Upper lobe of right lung (tissue), 1 donor: ENCODE measurements around the gene TM9SF3. TPM values are rescaled to one million over a fixed set of nuclear protein-coding genes. Genes with fewer than 3 reads are reported as not detected.

Source experiments
- ATAC-seq: fragments of 200-7000 bp; cut with Tn5 transposase; one replicate; pipeline ENCODE4 v1.9.1; 2020; ENCODE audit warnings: mild to moderate bottlenecking, moderate library complexity
- DNase-seq: peaks from one replicate; pipeline ENCODE4 v3.0.0-alpha.2; 2020
- H3K27ac ChIP-seq: fragments of 200-600 bp; one replicate; pipeline ENCODE4 v1.8.0; 2022
- H3K27me3 ChIP-seq: fragments of 200-600 bp; one replicate; pipeline ENCODE4 v1.8.0; 2022; ENCODE audit warnings: mild to moderate bottlenecking
- H3K36me3 ChIP-seq: fragments of 200-600 bp; one replicate; pipeline ENCODE4 v1.8.0; 2022
- H3K4me1 ChIP-seq: fragments of 200-600 bp; one replicate; pipeline ENCODE4 v1.8.0; 2022
- H3K4me3 ChIP-seq: fragments of 200-600 bp; one replicate; pipeline ENCODE4 v1.8.0; 2022; ENCODE audit warnings: mild to moderate bottlenecking
- H3K9me3 ChIP-seq: fragments of 200-600 bp; one replicate; pipeline ENCODE4 v1.8.0; 2022
- intact Hi-C: fragments of 100-400 bp; cut with DNase I; formaldehyde crosslinking; loops from one replicate; pipeline ENCODE4 v1.11.0; 2022
- total RNA-seq: library from RNA; stranded (reverse); fragmentation: NEBNext Ultra II Directional; extraction: Animal tissue kit (Norgen Biotek cat#: 25700); gene quantifications from one replicate; pipeline ENCODE4 v1.2.1, GENCODE V29; 2021
- TF ChIP-seq, protein P1 (sequence below): fragments of 200-600 bp; IDR thresholded peaks from one replicate; pipeline ENCODE4 v1.8.0; 2022; ENCODE audit warnings: antibody characterized with exemption
- donor health status: DM: no; HTN: yes; CAD: no; lungs with severe emphysema.

TM9SF3 gene
- total RNA-seq, 1 donor from 2014 or later: 123 TPM

DNA sequence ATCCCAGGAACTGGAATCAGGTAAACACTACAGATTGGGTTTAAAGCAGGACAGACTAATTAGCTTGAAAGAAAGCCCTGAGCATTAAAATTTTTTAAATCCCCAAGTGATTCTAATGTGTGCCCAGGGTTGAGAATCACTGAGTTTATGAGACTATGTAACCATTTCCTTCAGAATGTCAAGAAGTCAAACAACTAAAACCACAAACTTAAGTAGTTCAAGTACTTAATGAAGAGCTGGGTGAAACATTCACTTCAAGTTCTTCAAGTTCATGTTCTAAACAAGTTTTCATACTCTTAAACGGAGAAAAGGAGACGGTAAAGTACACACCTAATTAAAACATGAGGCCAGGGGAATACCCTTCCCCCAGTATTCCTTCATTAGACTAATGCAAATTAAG lies 44.9 kb downstream of the TM9SF3 start:
- H3K36me3 ChIP-seq: peaks cover 58% of the 10 kb centered on the region
- DNase-seq (no peak), ATAC-seq (peak; percentile 69)
- H3K27me3 ChIP-seq: no peaks in the 10 kb centered on the region
- no peak overlapping the region for H3K27ac ChIP-seq
- TF ChIP-seq, protein P1, sequence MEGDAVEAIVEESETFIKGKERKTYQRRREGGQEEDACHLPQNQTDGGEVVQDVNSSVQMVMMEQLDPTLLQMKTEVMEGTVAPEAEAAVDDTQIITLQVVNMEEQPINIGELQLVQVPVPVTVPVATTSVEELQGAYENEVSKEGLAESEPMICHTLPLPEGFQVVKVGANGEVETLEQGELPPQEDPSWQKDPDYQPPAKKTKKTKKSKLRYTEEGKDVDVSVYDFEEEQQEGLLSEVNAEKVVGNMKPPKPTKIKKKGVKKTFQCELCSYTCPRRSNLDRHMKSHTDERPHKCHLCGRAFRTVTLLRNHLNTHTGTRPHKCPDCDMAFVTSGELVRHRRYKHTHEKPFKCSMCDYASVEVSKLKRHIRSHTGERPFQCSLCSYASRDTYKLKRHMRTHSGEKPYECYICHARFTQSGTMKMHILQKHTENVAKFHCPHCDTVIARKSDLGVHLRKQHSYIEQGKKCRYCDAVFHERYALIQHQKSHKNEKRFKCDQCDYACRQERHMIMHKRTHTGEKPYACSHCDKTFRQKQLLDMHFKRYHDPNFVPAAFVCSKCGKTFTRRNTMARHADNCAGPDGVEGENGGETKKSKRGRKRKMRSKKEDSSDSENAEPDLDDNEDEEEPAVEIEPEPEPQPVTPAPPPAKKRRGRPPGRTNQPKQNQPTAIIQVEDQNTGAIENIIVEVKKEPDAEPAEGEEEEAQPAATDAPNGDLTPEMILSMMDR: no peak
- no peaks in the 10 kb centered on the region for H3K4me1 ChIP-seq
- H3K9me3 ChIP-seq: no peaks in the 10 kb centered on the region
- intact Hi-C loops: no loop called here
- no peak overlapping the region for H3K4me3 ChIP-seq

DNA sequence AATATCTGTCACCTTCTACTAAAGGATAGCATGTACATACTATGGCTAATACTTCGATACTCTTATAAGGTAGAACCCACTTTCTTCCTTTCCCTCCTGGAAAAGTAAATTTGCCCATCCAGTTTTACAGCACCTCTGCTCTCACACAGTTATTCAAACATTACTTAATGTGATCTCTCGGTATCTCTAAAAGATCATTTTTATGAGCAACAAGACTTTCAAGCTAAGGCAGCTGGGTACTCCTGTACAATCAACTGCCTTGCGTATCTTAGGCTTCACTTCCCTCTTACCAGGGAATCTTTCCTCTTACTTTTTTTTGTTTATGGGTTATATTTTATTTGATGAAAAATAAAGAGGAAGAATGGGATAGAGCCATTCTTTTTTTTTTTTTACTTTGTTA lies 46.6 kb downstream of the TM9SF3 start:
- TF ChIP-seq, protein P1: no peak
- no peaks in the 10 kb centered on the region for H3K27me3 ChIP-seq
- H3K9me3 ChIP-seq: no peaks in the 10 kb centered on the region
- H3K4me3 ChIP-seq: no peak overlapping the region
- H3K27ac ChIP-seq: no peak overlapping the region
- peaks cover 42% of the 10 kb centered on the region for H3K36me3 ChIP-seq
- DNase-seq: no peak
- intact Hi-C loops: no loop called here
- no peak for ATAC-seq
- no peaks in the 10 kb centered on the region for H3K4me1 ChIP-seq

DNA sequence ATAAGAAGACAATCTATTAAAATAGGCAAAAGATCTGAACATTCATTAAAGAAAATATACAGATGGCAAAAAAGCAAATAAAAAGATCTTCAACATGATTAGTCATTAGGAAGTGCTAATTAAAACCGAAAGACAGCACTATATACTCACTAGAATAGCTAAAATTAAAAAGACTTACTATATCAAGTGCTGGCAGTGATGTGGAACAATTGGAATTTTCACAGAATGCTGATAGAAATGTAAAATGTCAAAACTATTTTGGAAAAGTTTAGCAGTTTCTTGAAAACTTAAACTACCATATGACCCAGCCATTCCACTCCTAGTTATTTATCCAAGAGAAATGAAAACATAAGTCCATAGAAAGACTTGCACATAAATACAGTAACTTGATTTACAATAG lies 48.1 kb downstream of the TM9SF3 start:
- Histone ChIP-seq H3K9me3 (no peaks in the 10 kb centered on the region), H3K4me1 (no peaks in the 10 kb centered on the region), H3K36me3 (peaks cover 32% of the 10 kb centered on the region), H3K27me3 (no peaks in the 10 kb centered on the region), H3K27ac (no peak overlapping the region), H3K4me3 (no peak overlapping the region)
- DNase-seq (no peak), ATAC-seq (no peak)
- intact Hi-C loops: no loop called here
- TF ChIP-seq, protein P1: no peak

DNA sequence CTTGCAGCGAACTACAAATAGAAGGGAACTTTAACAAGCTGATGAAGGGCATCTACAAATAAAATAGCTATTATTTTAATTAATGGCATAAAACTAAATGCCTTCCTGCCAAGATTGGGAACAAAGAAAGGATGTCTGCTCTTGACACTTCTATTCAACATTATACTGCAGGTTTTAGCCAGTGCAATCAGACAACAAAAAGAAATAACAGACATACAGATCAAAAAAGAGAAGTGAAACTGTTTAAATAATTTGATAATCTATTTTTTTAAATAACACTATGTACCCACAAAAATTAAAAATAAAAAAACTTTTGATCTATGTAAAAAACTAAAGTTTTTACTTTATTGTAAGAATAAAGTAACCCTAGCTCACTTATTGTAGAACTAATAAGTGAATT lies 50.7 kb downstream of the TM9SF3 start:
- TF ChIP-seq, protein P1: no peak
- no peak for ATAC-seq
- Histone ChIP-seq H3K27me3 (no peaks in the 10 kb centered on the region), H3K4me3 (no peak overlapping the region), H3K36me3 (peaks cover 34% of the 10 kb centered on the region), H3K9me3 (no peaks in the 10 kb centered on the region), H3K4me1 (no peaks in the 10 kb centered on the region), H3K27ac (no peak overlapping the region)
- intact Hi-C loops: no loop called here
- DNase-seq: no peak

DNA sequence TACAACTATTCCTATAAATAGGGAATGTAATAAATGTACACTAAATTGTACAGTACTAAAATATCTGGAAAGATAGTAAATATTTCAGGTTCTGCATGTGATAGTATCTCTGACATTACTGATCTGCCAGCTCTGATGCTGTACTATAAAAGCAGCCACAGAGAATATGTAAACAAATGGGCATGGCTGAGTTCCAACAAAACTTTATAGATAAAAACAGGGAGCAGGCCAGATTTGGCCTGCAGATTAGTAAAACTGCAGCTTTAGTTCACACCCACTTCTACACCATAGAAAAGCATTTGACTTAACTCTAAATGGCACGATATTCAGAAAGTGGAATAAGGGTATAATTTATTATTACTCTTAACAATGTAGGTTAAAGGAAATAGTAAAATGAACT lies 54.3 kb downstream of the TM9SF3 start:
- intact Hi-C loops: no loop called here
- Histone ChIP-seq H3K4me1 (no peaks in the 10 kb centered on the region), H3K9me3 (no peaks in the 10 kb centered on the region), H3K27ac (no peak overlapping the region), H3K4me3 (no peak overlapping the region), H3K36me3 (peaks cover 52% of the 10 kb centered on the region), H3K27me3 (no peaks in the 10 kb centered on the region)
- DNase-seq (no peak), ATAC-seq (no peak)
- TF ChIP-seq, protein P1: no peak

DNA sequence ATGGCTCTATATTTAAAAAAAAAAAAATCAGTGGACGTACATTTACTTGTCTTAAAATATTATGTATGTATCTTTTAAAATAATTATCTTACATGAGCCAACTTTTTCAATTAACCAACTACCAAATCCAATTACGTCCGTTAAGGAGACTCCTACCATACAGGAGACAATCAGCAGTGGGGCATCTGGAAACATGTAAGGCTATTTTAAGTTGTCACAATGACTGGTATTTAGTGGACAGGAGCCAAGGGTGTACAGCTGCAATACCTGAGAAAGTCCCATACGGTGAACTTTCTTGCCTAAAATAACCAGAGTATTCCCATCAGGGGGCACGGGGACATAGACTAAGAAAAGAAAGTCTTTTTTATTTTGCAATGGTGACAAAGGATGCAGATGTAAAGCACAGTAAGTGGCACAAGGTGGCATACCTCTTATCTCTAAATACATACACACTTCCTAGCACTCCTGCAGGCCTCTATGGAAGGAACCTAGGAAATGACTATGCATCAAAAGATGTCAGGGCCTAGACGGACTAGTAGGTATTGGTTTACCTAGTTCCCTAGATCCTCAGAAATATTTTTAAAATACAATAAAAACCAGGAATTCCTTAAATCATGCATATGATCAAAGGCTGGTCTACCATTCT lies 57.1 kb downstream of the TM9SF3 start:
- Histone ChIP-seq H3K4me1 (no peaks in the 10 kb centered on the region), H3K27ac (no peak overlapping the region), H3K36me3 (peaks cover 79% of the 10 kb centered on the region), H3K4me3 (no peak overlapping the region), H3K9me3 (no peaks in the 10 kb centered on the region), H3K27me3 (no peaks in the 10 kb centered on the region)
- DNase-seq: no peak
- TF ChIP-seq, protein P1: no peak
- intact Hi-C loops: no loop called here
- ATAC-seq: no peak
